GM21786 (cell line): ENCODE data around the gene P2RY6.

Source experiments
- ATAC-seq: cut with Tn5 transposase; IDR thresholded peaks from one replicate; pipeline ENCODE4 v1.9.1; 2021; ENCODE audit not compliant: unreplicated experiment

Gene P2RY6

DNA sequence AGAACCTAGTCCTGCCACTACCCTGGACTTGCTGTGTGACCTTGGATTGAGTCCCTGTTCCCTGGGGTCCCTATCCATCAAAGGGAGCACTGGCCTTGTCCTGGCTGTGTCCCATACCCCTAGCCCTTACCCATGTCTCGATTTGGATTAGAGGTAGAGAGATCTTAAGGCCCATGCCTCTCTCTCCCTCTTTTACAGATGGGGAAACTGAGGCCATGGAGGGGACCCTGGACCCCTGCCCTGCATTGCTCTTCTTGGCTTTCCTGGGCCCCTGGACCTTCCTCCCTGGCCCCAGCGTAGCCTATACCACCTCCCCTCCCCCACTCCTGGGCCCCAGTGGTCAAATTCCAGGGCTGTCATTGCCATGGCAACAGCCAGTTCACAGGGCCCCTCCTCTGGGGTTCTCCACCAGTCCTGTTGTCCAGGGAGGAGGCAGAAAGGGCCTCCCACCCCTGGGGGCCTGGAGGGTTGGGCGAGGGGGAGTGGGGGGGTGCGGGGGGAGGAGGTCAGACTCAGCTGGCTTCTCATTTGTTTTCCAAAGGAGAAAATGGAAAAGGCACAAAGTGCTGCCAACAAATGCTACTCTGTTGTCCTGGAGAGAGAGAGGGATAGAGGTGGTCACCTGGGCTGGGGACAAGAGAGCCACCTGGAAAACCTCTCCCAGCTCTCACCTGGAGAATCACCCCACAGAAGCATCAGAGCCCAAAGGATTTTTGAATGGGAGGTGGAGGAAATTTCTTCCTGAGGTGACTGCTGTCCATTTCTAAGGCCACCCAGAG, 59.2 kb downstream of the P2RY6 start:
- no peak for ATAC-seq

GRCh38 chr11:73333173-73333572, 61.0 kb downstream of the P2RY6 start:
- no peak for ATAC-seq

GRCh38 chr11:73333640-73334383, 61.7 kb downstream of the P2RY6 start:
- ATAC-seq: no peak

GRCh38 chr11:73334384-73335203, 62.5 kb downstream of the P2RY6 start:
- ATAC-seq: no peak

- ATAC-seq: no peak
These were observed 63.2 kb downstream of the P2RY6 start for GRCh38 chr11:73335204-73335923.

DNA sequence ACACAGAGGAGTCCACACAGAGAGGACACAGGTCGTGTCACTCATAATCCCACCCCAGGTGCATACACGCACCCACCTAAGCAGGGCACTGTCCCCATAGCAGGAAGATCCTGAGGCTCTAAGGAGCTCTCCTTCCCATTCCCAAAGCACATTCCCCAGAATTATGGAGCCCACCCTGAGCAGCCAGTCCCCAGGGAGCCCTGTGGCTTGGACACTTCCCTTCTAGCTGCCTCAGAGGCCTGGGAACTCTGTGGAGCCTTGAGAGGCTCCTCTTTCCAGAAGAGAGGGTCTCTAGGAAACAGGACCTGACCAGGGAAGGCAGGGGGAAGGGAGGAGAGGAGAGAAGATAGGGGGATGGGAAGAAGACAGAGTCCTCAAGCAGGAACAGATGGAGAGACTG, 65.7 kb downstream of the P2RY6 start:
- ATAC-seq: no peak

GRCh38 chr11:73338279-73338678, 66.1 kb downstream of the P2RY6 start:
- no peak for ATAC-seq

GRCh38 chr11:73340164-73340563, 68.0 kb downstream of the P2RY6 start:
- ATAC-seq: no peak

- no peak for ATAC-seq
These were observed 70.5 kb downstream of the P2RY6 start for GRCh38 chr11:73342633-73343032.

GRCh38 chr11:73343076-73343873, 71.1 kb downstream of the P2RY6 start:
- ATAC-seq: no peak

DNA sequence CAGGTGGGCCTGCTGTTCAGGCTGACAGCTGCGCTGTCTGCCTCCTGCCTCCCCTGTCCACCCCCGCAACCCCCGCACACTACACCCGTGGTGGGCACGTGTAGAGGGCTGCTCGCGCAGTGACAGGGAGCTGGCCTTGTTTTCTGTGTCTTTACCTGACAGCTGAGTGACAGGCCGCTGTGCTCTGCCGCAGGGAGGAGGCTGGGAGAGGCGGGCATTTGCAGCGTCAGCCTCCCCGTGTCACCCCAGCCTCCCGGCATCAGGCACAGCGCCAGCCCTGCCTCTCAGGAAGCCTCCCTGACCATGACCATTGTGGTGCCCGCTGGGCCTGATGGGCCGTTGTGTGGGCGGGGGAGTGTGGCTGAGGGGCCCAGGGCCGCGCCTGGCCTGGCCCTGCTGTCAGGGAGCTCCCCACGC, 72.1 kb downstream of the P2RY6 start:
- no peak for ATAC-seq

DNA sequence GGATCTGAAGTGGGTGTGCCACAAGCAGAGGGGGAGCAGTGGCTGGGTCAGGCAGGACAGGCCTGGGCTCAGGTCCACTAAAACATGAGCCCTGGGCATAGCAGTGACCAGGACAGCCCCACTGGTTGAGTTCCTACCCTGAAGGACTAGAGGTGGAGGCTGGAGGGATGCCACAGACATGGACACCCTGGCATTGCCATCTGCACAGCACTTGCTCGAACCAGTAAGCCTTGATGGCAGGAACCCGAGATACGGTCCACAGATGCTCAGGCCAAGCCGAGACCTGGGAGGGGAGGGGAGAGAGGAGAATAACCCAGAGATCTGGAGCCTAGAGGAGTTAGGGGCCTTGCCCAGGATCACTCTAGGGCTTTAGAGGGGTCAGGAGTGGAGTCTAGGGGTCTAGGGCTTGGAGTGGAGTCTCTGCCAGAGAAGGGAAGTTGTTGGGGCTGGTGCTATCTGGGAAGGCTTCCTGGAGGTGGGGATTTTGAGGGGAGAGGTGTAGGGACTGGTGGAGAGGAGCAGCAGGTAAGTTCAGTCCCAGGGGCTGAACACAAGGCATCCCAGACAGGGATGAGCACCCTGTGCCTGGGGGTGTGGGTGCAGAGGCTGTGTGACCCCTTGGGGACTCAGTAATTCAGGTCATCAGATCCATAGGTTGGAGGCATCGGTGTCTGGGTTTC, 73.5 kb downstream of the P2RY6 start:
- ATAC-seq: no peak

- ATAC-seq: no peak
These were observed 74.2 kb downstream of the P2RY6 start for GRCh38 chr11:73346186-73346935.

DNA sequence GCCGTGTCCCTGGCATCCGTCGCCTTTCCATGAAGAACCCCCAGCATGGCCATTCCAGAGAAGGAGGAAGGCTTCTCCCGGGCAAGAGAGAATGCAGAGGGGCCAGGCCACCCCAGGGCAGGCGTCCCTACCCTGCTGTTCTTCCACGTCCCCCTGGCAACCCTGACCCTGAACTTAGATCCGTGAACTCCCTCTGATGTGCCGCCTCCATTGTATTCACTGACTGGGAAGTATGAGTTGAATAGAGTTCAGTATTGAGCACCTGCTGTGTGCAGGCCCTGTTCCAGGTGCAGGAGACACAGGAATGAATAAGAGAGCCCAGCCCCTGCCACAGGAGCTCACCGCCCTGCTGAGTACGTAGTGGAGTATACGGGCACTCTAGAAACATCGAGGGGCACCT, 74.9 kb downstream of the P2RY6 start:
- no peak for ATAC-seq
